Retinal pigment epithelial cell (primary cell): ENCODE measurements around the gene SLC44A1.

Source experiments
- DNase-seq: peaks from one replicate; pipeline ENCODE4 v3.0.0-alpha.2; 2010; ENCODE audit warnings: low read depth
- H3K4me3 ChIP-seq: 2 replicates; pipeline ENCODE4 v1.5.1; 2011; ENCODE audit warnings: mild to moderate bottlenecking, low read length, control low read depth, moderate library complexity
- TF ChIP-seq, protein P1 (sequence below): conservative IDR thresholded peaks from 2 replicates; pipeline ENCODE4 v1.5.1; 2011; ENCODE audit warnings: low read depth, low read length, control low read depth, inconsistent platforms

The SLC44A1 gene

DNA sequence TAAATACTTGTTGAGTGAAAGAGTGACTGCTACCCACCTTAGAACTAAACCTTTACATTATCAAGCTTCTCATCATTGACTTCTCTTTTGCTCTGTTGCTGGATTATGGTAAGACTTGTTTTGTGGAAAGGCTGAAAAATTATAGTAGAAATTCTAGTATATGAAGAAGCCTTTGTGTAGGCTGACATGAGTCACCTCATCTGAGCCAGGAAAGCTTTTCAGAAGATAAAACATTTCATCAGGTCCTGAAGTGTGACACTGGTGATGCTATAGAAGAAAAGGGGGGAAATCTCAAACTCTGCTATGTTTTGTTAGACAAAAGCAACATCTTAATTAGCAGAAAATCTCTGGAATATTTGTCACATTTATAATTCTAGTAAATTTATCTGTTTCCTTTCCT, 18.4 kb upstream of the SLC44A1 start:
- no peak overlapping the region for H3K4me3 ChIP-seq
- no peak for DNase-seq
- TF ChIP-seq, protein P1, sequence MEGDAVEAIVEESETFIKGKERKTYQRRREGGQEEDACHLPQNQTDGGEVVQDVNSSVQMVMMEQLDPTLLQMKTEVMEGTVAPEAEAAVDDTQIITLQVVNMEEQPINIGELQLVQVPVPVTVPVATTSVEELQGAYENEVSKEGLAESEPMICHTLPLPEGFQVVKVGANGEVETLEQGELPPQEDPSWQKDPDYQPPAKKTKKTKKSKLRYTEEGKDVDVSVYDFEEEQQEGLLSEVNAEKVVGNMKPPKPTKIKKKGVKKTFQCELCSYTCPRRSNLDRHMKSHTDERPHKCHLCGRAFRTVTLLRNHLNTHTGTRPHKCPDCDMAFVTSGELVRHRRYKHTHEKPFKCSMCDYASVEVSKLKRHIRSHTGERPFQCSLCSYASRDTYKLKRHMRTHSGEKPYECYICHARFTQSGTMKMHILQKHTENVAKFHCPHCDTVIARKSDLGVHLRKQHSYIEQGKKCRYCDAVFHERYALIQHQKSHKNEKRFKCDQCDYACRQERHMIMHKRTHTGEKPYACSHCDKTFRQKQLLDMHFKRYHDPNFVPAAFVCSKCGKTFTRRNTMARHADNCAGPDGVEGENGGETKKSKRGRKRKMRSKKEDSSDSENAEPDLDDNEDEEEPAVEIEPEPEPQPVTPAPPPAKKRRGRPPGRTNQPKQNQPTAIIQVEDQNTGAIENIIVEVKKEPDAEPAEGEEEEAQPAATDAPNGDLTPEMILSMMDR, result no peak

DNA sequence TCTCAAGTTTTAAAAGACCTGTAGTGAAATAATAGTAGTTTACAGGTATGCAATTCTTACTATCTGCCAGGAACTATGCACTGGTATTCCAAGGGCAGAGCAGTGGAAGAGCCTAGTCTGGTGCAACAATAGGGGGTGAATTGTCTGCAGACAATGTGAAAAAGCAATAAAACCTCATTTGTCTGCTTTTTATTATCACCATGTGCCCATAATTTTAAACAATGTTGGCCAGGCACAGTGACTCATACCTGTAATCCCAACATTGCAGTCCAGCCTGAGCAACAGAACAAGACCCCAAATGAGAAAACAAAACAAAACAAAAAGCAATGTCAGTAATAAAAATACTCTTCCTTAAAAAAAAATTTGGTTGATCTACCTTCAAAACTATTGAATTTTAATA, 12.2 kb upstream of the SLC44A1 start:
- H3K4me3 ChIP-seq, result no peak overlapping the region
- DNase-seq, result no peak
- TF ChIP-seq, protein P1, result no peak

DNA sequence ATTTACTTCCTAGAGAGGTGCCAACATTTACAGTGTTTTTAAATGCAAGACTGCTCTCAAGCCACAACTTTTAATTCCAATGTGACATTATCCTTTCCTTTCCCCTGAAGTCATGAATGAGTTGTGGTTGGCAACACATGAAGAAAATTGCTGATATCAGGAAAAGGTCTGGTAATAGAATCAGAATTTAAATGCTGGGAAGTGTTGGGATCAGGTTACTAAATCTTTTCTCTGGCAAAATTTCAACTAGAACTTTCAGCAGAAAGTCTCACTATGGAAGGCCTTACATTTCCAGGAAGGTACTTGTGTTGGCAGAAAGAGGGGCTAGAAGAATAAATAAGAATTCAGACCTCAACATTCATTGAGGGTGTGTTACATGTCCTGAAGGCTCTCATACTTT, 10.6 kb upstream of the SLC44A1 start:
- peak; percentile 93 for DNase-seq
- TF ChIP-seq, protein P1, result no peak

DNA sequence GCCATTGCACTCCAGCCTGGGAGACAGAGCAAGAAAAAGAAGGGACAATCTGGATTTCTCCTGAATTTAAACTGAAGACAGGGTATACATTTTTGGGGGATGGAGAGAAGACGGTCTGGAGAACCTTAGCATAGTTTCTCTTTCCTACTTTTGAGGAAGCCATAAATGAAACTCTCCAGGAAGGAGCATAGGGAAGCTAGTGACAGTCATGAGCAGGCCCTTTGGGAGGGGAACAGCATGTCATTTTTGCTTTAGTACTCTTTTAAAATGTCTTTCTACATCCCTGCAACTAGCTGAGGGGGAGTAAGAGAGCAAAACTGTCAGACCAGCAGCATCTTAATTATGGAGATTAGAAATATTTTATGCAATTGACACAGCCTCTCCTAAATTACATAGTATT, 8.2 kb upstream of the SLC44A1 start:
- H3K4me3 ChIP-seq, result no peak overlapping the region
- no peak for DNase-seq
- TF ChIP-seq, protein P1, result no peak

More for the DNA sequence above, 10.6 kb upstream of the SLC44A1 start:
- no peak overlapping the region for H3K4me3 ChIP-seq

DNA sequence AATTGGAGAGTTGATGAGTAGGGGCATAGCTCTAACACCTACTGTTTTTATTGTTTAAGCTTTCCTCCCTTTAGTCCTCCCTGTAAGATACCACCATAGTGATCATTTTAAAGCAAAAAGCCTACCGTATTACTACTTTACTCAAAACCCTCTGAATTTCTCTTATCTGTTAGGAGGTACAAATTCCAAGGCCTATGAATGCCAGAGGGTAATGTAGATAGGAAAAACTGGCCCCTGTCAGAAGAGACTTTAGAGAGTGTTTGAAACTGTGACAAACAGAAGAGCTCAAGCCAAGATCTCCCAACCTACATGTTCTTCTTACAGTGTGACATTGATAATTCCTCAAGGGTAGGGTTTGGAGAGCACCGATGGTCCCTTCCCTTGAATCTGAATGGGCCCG, 7.2 kb upstream of the SLC44A1 start:
- H3K4me3 ChIP-seq, result no peak overlapping the region
- DNase-seq, result no peak
- TF ChIP-seq, protein P1, result no peak

DNA sequence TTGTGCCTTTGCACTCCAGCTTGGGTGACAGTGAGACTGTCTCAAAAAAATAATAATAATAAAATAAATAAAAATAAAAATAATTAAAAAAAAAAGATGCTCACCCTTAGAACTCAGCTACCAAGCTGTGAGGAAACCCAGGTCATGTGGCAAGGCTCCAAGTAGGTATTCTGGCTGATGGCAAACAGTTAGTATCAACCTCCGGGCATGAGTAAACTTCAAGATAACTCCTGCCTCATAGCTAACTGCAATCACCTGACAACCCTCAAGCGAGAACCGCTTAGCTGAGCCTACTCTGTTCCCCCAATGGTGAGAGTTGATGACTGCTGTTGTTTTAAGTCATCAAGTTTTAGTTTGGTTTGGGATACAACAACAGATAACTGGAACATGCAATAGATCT, 6.1 kb upstream of the SLC44A1 start:
- no peak for DNase-seq
- no peak overlapping the region for H3K4me3 ChIP-seq
- TF ChIP-seq, protein P1, result no peak

DNA sequence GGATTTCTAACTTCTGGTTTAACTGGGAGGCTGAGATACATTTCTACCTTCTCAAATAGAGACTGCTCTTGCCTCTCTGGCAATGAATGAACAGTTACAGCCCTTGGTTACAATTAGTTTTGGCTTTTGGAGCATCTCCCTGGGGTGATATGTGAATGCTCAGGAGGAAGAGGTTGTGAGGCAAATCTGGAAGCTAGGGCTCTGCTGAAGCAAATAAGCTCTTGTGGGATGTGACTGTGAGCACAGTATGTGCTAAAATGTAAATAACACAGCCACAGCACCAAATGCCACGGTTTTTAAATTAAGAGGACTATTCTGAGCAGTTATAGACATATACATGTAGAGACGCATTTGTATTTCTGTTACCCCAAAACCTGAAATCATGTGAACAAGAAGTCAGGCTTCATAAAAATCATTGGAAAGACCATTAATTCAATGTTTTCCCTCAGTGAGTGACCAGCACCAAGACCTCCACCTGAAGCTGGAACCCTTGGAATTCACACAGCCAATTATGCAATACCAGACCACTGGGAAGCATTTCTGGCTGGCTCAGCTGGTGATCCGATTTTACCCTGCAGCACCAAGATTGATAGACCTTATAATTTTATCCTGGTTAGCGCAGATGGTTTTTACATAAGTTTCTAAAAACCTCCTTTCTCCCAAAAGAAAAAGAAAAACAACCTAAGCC, 3.0 kb upstream of the SLC44A1 start:
- H3K4me3 ChIP-seq, result no peak overlapping the region
- TF ChIP-seq, protein P1, result no peak
- no peak for DNase-seq
